Liver (tissue), 9 donors: ENCODE data around the gene SLC25A29. TPM values are rescaled to one million over a fixed set of nuclear protein-coding genes. Genes with fewer than 3 reads are reported as not detected.
"Not testable (repeated sequence)": the region's sequence is repeated elsewhere in the genome, so short reads cannot be mapped to it uniquely, and the experiment has no call there.

Source experiments
- DNase-seq: peaks from one replicate; pipeline ENCODE4 v3.0.0-alpha.2; 2017; ENCODE audit warnings: low spot score
- H3K27ac ChIP-seq, 2 donors: one replicate each; pipeline ENCODE4 v1.7.0; 2013; ENCODE audit warnings: inconsistent platforms in 2 of 2, low read length in 2 of 2, control low read depth in 1 of 2, low read depth in 1 of 2, mild to moderate bottlenecking in 1 of 2
- H3K27me3 ChIP-seq, 4 donors: one replicate each; pipeline versions ENCODE4 v1.6.1 to v1.7.0; 2013; ENCODE audit warnings: low read length in 3 of 4, inconsistent platforms in 1 of 4, mild to moderate bottlenecking in 1 of 4, moderate library complexity in 1 of 4; ENCODE audit not compliant: control insufficient read depth in 4 of 4, insufficient read depth in 4 of 4
- H3K36me3 ChIP-seq, 4 donors: one replicate each; pipeline versions ENCODE4 v1.6.1 to v1.7.0; 2013; ENCODE audit warnings: low read length in 3 of 4, mild to moderate bottlenecking in 3 of 4, low read depth in 1 of 4, moderate library complexity in 1 of 4; ENCODE audit not compliant: control insufficient read depth in 4 of 4, insufficient read depth in 3 of 4
- H3K4me1 ChIP-seq, 4 donors: one replicate each; pipeline versions ENCODE4 v1.6.1 to v1.7.0; 2013; ENCODE audit warnings: low read length in 3 of 4, mild to moderate bottlenecking in 3 of 4, moderate library complexity in 1 of 4; ENCODE audit not compliant: control insufficient read depth in 4 of 4, insufficient read depth in 4 of 4
- H3K4me3 ChIP-seq, 3 donors: one replicate each; pipeline versions ENCODE4 v1.6.1 to v1.7.0; 2013; ENCODE audit warnings: low read length in 3 of 3, control low read depth in 1 of 3, low read depth in 1 of 3, mild to moderate bottlenecking in 1 of 3
- H3K9ac ChIP-seq, 2 donors: one replicate each; pipeline ENCODE4 v1.7.0; 2013; ENCODE audit warnings: low read length in 2 of 2, mild to moderate bottlenecking in 2 of 2, moderate library complexity in 2 of 2, control low read depth in 1 of 2, low read depth in 1 of 2
- H3K9me3 ChIP-seq, 4 donors: one replicate each; pipeline versions ENCODE4 v1.6.1 to v1.7.0; 2013; ENCODE audit warnings: low read length in 3 of 4; ENCODE audit not compliant: control insufficient read depth in 4 of 4
- EGR1 ChIP-seq, 2 donors: IDR thresholded peaks; 2 replicates each; pipeline ENCODE4 v1.6.1; 2016 to 2018; ENCODE audit warnings: antibody characterized with exemption in 2 of 2, low read depth in 2 of 2
- FOXA2 ChIP-seq: IDR thresholded peaks from 2 replicates; pipeline ENCODE4 v1.6.1; 2016; ENCODE audit warnings: antibody characterized with exemption
- HNF4A ChIP-seq, 2 donors: conservative IDR thresholded peaks; 2 replicates each; pipeline ENCODE4 v1.6.1; 2016; ENCODE audit warnings: antibody characterized with exemption in 2 of 2, mild to moderate bottlenecking in 2 of 2
- NR2F2 ChIP-seq: IDR thresholded peaks from 2 replicates; pipeline ENCODE4 v1.6.1; 2016; ENCODE audit warnings: antibody characterized with exemption
- RAD21 ChIP-seq, 2 donors: IDR thresholded peaks; 2 replicates each; pipeline ENCODE4 v1.6.1; 2016; ENCODE audit warnings: antibody characterized with exemption in 2 of 2, mild to moderate bottlenecking in 2 of 2
- RXRA ChIP-seq, 2 donors: IDR thresholded peaks; 2 replicates each; pipeline ENCODE4 v1.6.1; 2017 to 2018; ENCODE audit warnings: antibody characterized with exemption in 2 of 2, mild to moderate bottlenecking in 1 of 2
- SP1 ChIP-seq: IDR thresholded peaks from 2 replicates; pipeline ENCODE4 v1.6.1; 2018; ENCODE audit warnings: antibody characterized with exemption, mild to moderate bottlenecking
- TAF1 ChIP-seq: conservative IDR thresholded peaks from 2 replicates; pipeline ENCODE4 v1.6.1; 2016; ENCODE audit warnings: antibody characterized with exemption, mild to moderate bottlenecking
- WGBS: extraction: QIAGEN DNeasy Blood & Tissue Kit; methylation state at CpG from one replicate; pipeline ENCODE4 v1.1.7; 2013; 5-methylcytosine and 5-hydroxymethylcytosine counted together
- polyA plus RNA-seq, 2 donors: library from polyadenylated mRNA; stranded (reverse) in 1 of 2; unstranded in 1 of 2; fragments of 200-250 nt in 1 of 2; fragments of >200 nt in 1 of 2; fragmentation: Nextera tagmentation in 1 of 2; extraction: Ambion mirVana in 1 of 2; gene quantifications; one replicate each; pipeline versions ENCODE4 v1.2.1 to v1.2.3, GENCODE V29; 2013 to 2015
- total RNA-seq, 2 donors: library from RNA; depleted of rRNA; stranded (reverse); fragments of >200 nt; gene quantifications; one replicate each; pipeline ENCODE4 v1.2.3, GENCODE V29; 2014
- TF ChIP-seq, protein P1 (sequence below): IDR thresholded peaks from 2 replicates; pipeline ENCODE4 v1.6.1; 2016; ENCODE audit warnings: antibody characterized with exemption
- TF ChIP-seq, protein P2 (sequence below): IDR thresholded peaks from 2 replicates; pipeline ENCODE4 v1.6.1; 2016; ENCODE audit warnings: antibody characterized with exemption, mild to moderate bottlenecking
- TF ChIP-seq, protein P3 (sequence below): fragments of 150-350 bp; IDR thresholded peaks from 2 replicates; pipeline ENCODE4 v1.5.1; 2017; ENCODE audit warnings: improper control_type of control experiment, low read depth, low read length; ENCODE audit not compliant: missing input control
- donor health status: healthy.
- donor health status: healthy.
- donor health status: healthy.
- donor health status: healthy.
- donor health status: healthy.

Gene SLC25A29
- total and polyA plus RNA-seq, 4 donors: 2.4 to 13.9 (median 8.9) TPM

DNA sequence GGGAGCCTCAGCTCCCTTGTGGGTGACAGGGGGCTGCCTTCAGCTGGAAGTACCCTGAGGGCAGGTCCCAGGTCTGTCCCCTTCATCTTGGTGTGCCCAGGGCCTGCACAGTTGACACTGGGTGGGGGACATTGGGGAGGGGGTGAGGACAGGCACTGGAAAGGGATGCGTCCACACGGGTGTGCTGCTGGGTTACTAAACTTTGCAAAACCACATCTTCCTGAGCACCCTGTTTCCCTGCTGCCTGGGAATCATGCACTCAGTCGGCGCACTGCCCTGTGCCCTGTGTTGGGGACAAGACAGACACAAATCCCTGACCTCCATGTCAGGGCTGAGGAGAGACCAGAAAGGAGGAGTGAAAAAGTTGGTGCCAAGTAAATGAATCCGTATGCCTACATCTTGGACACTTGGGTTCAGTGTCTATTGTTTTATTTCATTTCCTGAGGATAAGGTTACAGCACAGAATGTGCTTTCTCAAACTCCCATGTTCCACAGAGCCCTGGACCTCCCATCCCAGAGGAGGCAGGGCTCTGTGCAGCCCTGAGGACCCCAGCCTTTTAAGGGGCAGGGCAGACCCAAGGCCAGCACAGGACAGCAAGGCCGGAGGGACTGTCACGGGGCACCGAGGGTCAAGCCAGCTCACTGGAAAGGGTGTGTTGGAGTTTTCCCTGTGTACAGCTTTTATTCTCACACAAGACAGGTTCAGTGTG lies 2.9 kb upstream of the SLC25A29 start:
- Histone ChIP-seq H3K9me3 (no peaks in the 10 kb centered on the region), H3K27me3 (no peaks in the 10 kb centered on the region), H3K4me3 (no peak overlapping the region), H3K9ac (no peak overlapping the region), H3K27ac (no peak overlapping the region), H3K4me1 (peaks cover 7 to 41% (median 32%) of the 10 kb centered on the region in 4 donors), H3K36me3 (no peaks in the 10 kb centered on the region)
- no peak for DNase-seq
- TF ChIP-seq RAD21 (IDR thresholded peaks at IDR 0.05) (peak in 1 of 2 donors; percentile 51), HNF4A (conservative IDR thresholded peaks at IDR 0.05) (peak in 1 of 2 donors; percentile 7), EGR1 (IDR thresholded peaks at IDR 0.05; ENCODE audit: low read depth in 2 of 2) (no peak), NR2F2 (peak; percentile 80), RXRA (IDR thresholded peaks at IDR 0.05) (peak in 1 of 2 donors; percentile 6), TAF1 (no peak), FOXA2 (no peak), SP1 (peak; percentile 36)
- TF ChIP-seq, protein P1, sequence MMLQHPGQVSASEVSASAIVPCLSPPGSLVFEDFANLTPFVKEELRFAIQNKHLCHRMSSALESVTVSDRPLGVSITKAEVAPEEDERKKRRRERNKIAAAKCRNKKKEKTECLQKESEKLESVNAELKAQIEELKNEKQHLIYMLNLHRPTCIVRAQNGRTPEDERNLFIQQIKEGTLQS: no peak
- TF ChIP-seq, protein P2, sequence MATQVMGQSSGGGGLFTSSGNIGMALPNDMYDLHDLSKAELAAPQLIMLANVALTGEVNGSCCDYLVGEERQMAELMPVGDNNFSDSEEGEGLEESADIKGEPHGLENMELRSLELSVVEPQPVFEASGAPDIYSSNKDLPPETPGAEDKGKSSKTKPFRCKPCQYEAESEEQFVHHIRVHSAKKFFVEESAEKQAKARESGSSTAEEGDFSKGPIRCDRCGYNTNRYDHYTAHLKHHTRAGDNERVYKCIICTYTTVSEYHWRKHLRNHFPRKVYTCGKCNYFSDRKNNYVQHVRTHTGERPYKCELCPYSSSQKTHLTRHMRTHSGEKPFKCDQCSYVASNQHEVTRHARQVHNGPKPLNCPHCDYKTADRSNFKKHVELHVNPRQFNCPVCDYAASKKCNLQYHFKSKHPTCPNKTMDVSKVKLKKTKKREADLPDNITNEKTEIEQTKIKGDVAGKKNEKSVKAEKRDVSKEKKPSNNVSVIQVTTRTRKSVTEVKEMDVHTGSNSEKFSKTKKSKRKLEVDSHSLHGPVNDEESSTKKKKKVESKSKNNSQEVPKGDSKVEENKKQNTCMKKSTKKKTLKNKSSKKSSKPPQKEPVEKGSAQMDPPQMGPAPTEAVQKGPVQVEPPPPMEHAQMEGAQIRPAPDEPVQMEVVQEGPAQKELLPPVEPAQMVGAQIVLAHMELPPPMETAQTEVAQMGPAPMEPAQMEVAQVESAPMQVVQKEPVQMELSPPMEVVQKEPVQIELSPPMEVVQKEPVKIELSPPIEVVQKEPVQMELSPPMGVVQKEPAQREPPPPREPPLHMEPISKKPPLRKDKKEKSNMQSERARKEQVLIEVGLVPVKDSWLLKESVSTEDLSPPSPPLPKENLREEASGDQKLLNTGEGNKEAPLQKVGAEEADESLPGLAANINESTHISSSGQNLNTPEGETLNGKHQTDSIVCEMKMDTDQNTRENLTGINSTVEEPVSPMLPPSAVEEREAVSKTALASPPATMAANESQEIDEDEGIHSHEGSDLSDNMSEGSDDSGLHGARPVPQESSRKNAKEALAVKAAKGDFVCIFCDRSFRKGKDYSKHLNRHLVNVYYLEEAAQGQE: no peak
- WGBS: 72% methylated on average over 8 of the region's 8 CpGs

DNA sequence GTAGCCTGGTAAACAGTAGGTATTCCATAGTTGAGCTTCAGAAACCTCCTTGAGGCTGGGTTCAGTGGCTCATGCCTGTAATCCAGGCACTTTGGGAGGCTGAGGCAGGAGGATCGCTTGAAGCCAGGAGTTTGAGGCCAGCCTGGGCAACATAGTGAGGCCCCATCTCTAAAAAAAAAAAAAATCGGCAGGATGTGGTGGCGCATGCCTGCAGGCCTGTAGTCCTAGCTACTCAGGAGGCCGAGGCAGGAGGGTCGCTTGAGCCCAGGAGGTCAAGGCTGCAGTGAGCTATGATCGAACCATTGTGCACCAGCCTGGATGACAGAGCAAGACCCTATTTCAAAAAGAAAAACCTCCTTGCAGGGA lies 2.2 kb upstream of the SLC25A29 start:
- not testable (repeated sequence) for H3K9me3 ChIP-seq, H3K27me3 ChIP-seq, H3K27ac ChIP-seq, H3K4me3 ChIP-seq, H3K9ac ChIP-seq, DNase-seq, H3K36me3 ChIP-seq
- peaks cover 7 to 41% (median 32%) of the 10 kb centered on the region in 4 donors for H3K4me1 ChIP-seq
- 81% methylated on average over 6 of the region's 6 CpGs for WGBS

DNA sequence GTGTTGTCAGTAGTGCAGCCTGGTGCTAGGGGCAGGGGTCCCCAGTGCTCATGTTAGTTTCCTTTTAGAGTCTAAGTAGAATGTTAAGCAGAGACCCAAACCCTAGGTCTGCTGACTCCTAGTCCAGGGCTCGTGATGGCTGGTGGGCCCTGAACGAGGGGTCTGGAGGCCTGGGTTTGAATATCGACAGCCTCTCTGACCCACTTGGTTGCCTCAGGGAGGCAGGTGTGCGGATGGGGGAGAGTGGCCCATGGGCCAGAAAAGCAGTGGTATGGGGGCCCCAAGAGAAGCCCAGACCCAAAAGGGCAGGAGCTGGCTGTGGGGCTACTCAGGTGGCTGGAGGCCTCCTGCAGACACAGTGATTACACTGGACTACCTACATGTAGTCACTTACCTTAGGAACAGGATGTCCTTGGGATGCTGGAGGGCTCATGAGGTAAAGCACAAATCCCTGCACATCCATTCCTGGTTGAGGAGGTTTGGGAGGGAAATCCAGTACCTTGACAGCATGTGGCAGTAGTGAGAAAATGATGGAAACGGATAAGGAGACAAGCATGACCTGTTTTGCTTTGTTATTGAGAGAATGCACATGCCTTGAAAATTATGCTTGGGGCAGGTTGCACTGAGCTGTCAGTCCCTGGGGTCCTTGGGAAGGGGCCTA lies 1.7 kb upstream of the SLC25A29 start:
- Histone ChIP-seq H3K27ac (peak overlapping the region in 1 of 2 donors; percentile 81), H3K4me3 (peak overlapping the region in 2 of 3 donors; percentile 82 to 88), H3K9ac (peak overlapping the region in 1 of 2 donors; percentile 7), H3K36me3 (no peaks in the 10 kb centered on the region), H3K27me3 (no peaks in the 10 kb centered on the region), H3K4me1 (peaks cover 7 to 41% (median 32%) of the 10 kb centered on the region in 4 donors), H3K9me3 (no peaks in the 10 kb centered on the region)
- 85% methylated on average over 5 of the region's 5 CpGs for WGBS
- peak in 1 of 2 donors; percentile 40 for TF ChIP-seq RAD21 (IDR thresholded peaks at IDR 0.05)
- TF ChIP-seq, protein P1: no peak
- TF ChIP-seq, protein P3, sequence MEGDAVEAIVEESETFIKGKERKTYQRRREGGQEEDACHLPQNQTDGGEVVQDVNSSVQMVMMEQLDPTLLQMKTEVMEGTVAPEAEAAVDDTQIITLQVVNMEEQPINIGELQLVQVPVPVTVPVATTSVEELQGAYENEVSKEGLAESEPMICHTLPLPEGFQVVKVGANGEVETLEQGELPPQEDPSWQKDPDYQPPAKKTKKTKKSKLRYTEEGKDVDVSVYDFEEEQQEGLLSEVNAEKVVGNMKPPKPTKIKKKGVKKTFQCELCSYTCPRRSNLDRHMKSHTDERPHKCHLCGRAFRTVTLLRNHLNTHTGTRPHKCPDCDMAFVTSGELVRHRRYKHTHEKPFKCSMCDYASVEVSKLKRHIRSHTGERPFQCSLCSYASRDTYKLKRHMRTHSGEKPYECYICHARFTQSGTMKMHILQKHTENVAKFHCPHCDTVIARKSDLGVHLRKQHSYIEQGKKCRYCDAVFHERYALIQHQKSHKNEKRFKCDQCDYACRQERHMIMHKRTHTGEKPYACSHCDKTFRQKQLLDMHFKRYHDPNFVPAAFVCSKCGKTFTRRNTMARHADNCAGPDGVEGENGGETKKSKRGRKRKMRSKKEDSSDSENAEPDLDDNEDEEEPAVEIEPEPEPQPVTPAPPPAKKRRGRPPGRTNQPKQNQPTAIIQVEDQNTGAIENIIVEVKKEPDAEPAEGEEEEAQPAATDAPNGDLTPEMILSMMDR: peak; percentile 9
- no peak for DNase-seq
